D721Med (cell line): Measurements from ENCODE around the gene TTC9C.
"Not testable (repeated sequence)": the region's sequence is repeated elsewhere in the genome, so short reads cannot be mapped to it uniquely, and the experiment has no call there.

ENCODE experiments used
- DNase-seq: peaks from one replicate; pipeline ENCODE4 v3.0.0; 2011; ENCODE audit warnings: low spot score; ENCODE audit not compliant: insufficient read length
- FAIRE-seq: peaks from 2 replicates; lab custom pipeline; 2011; peaks lifted over from hg19 to GRCh38; lab: Jason Lieb, UNC
- CTCF ChIP-seq: IDR thresholded peaks from 2 replicates; pipeline ENCODE4 v1.5.1; 2012; ENCODE audit warnings: mild to moderate bottlenecking, control low read depth; ENCODE audit not compliant: insufficient read depth; ENCODE audit errors: missing control alignments

TTC9C gene

GRCh38 chr11:62755086-62755615 lies 26.9 kb downstream of the TTC9C start:
- no peak for TF ChIP-seq CTCF
- DNase-seq (no peak), FAIRE-seq (no peak)

- DNase-seq (no peak), FAIRE-seq (no peak)
- TF ChIP-seq CTCF = no peak
Measured at GRCh38 chr11:62757846-62758788, 29.8 kb downstream of the TTC9C start.

DNA sequence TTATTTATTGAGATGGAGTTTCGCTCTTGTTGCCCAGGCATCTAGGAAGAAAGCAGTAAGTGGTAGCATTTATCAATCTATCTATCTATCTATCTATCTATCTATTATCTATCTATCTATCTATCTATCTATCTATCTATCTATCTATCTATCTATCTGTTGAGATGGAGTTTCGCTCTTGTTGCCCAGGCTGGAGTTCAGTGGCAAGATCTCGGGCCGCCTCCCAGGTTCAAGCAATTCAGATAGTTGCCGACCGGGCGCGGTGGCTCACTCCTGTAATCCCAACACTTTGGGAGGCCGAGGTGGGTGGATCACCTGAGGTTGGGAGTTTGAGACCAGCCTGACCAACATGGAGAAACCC lies 32.6 kb downstream of the TTC9C start:
- not testable (repeated sequence) for DNase-seq

DNA sequence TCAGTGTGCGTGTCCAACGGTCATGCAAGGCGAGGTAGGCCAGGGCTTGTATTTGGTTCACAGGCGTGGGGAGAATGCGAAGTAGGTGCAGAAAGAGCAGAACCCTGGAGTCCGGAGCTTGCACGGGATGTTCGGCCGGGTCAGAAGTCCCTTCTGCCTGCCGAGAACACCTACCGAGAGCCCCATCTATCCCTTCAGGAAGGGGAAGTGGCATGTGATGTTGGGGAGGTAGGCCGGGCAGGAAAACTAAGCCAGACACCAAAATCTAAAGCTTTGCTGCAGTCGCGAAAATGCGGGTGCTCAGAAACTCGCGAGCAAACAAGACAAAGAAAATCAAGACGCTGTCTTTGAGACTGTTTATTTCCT lies 42.5 kb downstream of the TTC9C start:
- no peak for FAIRE-seq
- no peak for DNase-seq
- TF ChIP-seq CTCF = no peak

More for the DNA sequence above, 32.6 kb downstream of the TTC9C start:
- not testable (repeated sequence) for FAIRE-seq

GRCh38 chr11:62771144-62772021 lies 43.1 kb downstream of the TTC9C start, which contains the start of gene TAF6L:
TSS of gene TAF6L (plus strand) at chr11:62771396. CDS start at chr11:62775784, 4,388 bp downstream.
- peak; percentile 85 for DNase-seq
- FAIRE-seq = no peak
- TF ChIP-seq CTCF = no peak

DNA sequence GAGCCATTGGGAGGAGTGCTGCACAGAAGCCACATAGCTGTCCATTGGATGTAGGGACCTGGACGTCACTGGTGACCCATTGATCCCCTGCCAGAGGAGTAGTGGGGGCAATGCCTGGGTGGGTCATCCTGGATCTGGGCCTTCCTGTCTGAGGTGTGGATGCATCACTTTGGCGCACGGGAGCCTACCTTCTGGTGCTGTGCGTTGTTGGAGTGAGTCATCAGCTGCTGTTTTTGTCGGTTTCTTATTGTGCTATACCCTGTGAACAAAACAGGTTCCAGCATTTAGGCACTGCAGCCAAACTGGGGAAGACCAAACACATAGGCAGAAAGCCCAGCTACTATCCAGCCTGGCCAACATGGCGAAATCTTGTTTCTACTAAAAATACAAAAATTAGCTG lies 46.1 kb downstream of the TTC9C start:
- no peak for FAIRE-seq
- no peak for TF ChIP-seq CTCF
- DNase-seq = no peak

- DNase-seq = no peak
- no peak for TF ChIP-seq CTCF
- FAIRE-seq = no peak
Measured at GRCh38 chr11:62775646-62776045, 47.4 kb downstream of the TTC9C start.
